ENCODE measurements around the gene GCAT. TPM values are rescaled to one million over a fixed set of nuclear protein-coding genes. Genes with fewer than 3 reads are reported as not detected.
A peak's percentile ranks its signal among the peaks of the same experiment; 100 is the strongest.

The GCAT gene
- total RNA-seq, 3 donors from 2014 or later, result 17.3 to 23.7 (median 21.6) TPM

GRCh38 chr22:37804352-37804880 is 3.3 kb upstream of the GCAT start:
- Histone ChIP-seq H3K9me3 (no peaks in the 10 kb centered on the region), H3K4me3 (peak overlapping the region; percentile 58 to 78 (median 69)), H3K4me1 (peaks cover 4 to 12% of the 10 kb centered on the region in 2 donors), H3K27me3 (no peaks in the 10 kb centered on the region), H3K36me3 (no peaks in the 10 kb centered on the region), H3K27ac (peak overlapping the region; percentile 94 to 98)
- no peak for TF ChIP-seq CTCF (IDR thresholded peaks at IDR 0.05)
- TF ChIP-seq POLR2A (IDR thresholded peaks at IDR 0.05), result no peak
- TF ChIP-seq POLR2AphosphoS5 (IDR thresholded peaks at IDR 0.05), result no peak
- intact Hi-C loops (cut with DNase I; ENCODE audit: low total_unique reads), result no loop called here
- DNase-seq (ENCODE audit: low spot score in 2 of 2), result no peak

GRCh38 chr22:37804881-37805809 is 2.6 kb upstream of the GCAT start:
- H3K9me3 ChIP-seq, result no peaks in the 10 kb centered on the region
- peak overlapping the region; percentile 94 to 98 for H3K27ac ChIP-seq
- peaks cover 4 to 12% of the 10 kb centered on the region in 2 donors for H3K4me1 ChIP-seq
- H3K27me3 ChIP-seq, result no peaks in the 10 kb centered on the region
- H3K4me3 ChIP-seq, result peak overlapping the region; percentile 58 to 78 (median 69)
- H3K36me3 ChIP-seq, result no peaks in the 10 kb centered on the region
- intact Hi-C loops (cut with DNase I; ENCODE audit: low total_unique reads), result no loop called here
- DNase-seq (ENCODE audit: low spot score in 2 of 2), result peak; percentile 90 to 94
- TF ChIP-seq POLR2A (IDR thresholded peaks at IDR 0.05), result peak; percentile 89
- no peak for TF ChIP-seq CTCF (IDR thresholded peaks at IDR 0.05)
- peak; percentile 83 to 93 (median 92) for TF ChIP-seq POLR2AphosphoS5 (IDR thresholded peaks at IDR 0.05)

- no peaks in the 10 kb centered on the region for H3K36me3 ChIP-seq
- H3K4me3 ChIP-seq, result peak overlapping the region; percentile 58 to 78 (median 69)
- intact Hi-C loops (cut with DNase I; ENCODE audit: low total_unique reads), result no loop called here
- H3K27me3 ChIP-seq, result no peaks in the 10 kb centered on the region
- no peaks in the 10 kb centered on the region for H3K9me3 ChIP-seq
- peak overlapping the region; percentile 94 to 98 for H3K27ac ChIP-seq
- peaks cover 4 to 12% of the 10 kb centered on the region in 2 donors for H3K4me1 ChIP-seq
- no peak for DNase-seq (ENCODE audit: low spot score in 2 of 2)
- no peak for TF ChIP-seq POLR2A (IDR thresholded peaks at IDR 0.05)
- TF ChIP-seq POLR2AphosphoS5 (IDR thresholded peaks at IDR 0.05), result no peak
- TF ChIP-seq CTCF (IDR thresholded peaks at IDR 0.05), result no peak
Measured at GRCh38 chr22:37805810-37806277, 1.9 kb upstream of the GCAT start.

GRCh38 chr22:37806409-37807333 is 1.1 kb upstream of the GCAT start:
- intact Hi-C loops (cut with DNase I; ENCODE audit: low total_unique reads), result no loop called here
- H3K27me3 ChIP-seq, result no peaks in the 10 kb centered on the region
- no peaks in the 10 kb centered on the region for H3K36me3 ChIP-seq
- no peak for TF ChIP-seq POLR2A (IDR thresholded peaks at IDR 0.05)
- TF ChIP-seq POLR2AphosphoS5 (IDR thresholded peaks at IDR 0.05), result no peak
- no peak for TF ChIP-seq CTCF (IDR thresholded peaks at IDR 0.05)
- DNase-seq (ENCODE audit: low spot score in 2 of 2), result peak in 1 of 2 donors; percentile 48
- H3K4me3 ChIP-seq, result peak overlapping the region; percentile 58 to 78 (median 69)
- H3K9me3 ChIP-seq, result no peaks in the 10 kb centered on the region
- peaks cover 4 to 12% of the 10 kb centered on the region in 2 donors for H3K4me1 ChIP-seq
- peak overlapping the region; percentile 94 to 98 for H3K27ac ChIP-seq
